Fibroblast of lung (primary cell): ENCODE measurements around the gene OR2AG2.

Experiments used
- EZH2 ChIP-seq: IDR thresholded peaks from 2 replicates; pipeline ENCODE4 v1.5.1; 2012; ENCODE audit warnings: low read length, control low read depth, mild to moderate bottlenecking; ENCODE audit errors: missing control alignments
- TF ChIP-seq, protein P1 (sequence below), 2 donors: IDR thresholded peaks in 1 of 2; conservative IDR thresholded peaks in 1 of 2; 1 replicate in 1 of 2; 2 replicates in 1 of 2; pipeline ENCODE4 v1.5.1; 2011 to 2012; ENCODE audit warnings: low read length in 2 of 2, control low read depth in 1 of 2, inconsistent platforms in 1 of 2, low read depth in 1 of 2, mild to moderate bottlenecking in 1 of 2

DNA sequence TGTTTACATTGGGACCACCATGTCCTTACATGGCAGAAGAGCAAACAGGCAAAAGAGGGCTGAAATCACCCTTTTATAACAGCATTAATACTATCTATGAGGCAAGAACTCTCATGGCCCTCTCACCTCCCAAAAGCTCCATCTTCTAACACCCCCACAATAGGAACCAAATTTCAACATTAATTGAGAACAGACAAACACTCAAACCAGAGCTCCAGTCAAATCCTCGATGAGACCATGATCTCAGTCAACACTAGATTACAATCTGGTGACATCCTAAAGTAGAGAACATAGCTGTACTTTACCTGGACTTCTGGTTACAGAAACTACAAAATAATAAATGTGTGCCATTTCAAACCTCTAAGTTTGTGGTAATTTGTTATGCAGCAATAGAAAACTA lies 25.1 kb downstream of the OR2AG2 start:
- TF ChIP-seq, protein P1, sequence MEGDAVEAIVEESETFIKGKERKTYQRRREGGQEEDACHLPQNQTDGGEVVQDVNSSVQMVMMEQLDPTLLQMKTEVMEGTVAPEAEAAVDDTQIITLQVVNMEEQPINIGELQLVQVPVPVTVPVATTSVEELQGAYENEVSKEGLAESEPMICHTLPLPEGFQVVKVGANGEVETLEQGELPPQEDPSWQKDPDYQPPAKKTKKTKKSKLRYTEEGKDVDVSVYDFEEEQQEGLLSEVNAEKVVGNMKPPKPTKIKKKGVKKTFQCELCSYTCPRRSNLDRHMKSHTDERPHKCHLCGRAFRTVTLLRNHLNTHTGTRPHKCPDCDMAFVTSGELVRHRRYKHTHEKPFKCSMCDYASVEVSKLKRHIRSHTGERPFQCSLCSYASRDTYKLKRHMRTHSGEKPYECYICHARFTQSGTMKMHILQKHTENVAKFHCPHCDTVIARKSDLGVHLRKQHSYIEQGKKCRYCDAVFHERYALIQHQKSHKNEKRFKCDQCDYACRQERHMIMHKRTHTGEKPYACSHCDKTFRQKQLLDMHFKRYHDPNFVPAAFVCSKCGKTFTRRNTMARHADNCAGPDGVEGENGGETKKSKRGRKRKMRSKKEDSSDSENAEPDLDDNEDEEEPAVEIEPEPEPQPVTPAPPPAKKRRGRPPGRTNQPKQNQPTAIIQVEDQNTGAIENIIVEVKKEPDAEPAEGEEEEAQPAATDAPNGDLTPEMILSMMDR (conservative IDR thresholded peaks at IDR 0.05 in 1 of 2, IDR thresholded peaks at IDR 0.05 in 1 of 2; ENCODE audit: low read depth in 1 of 2, low read length in 2 of 2) = no peak
- TF ChIP-seq EZH2 = no peak
